HG02840 (cell line): Measurements from ENCODE around the gene MGMT.
"Not testable (repeated sequence)": the region's sequence is repeated elsewhere in the genome, so short reads cannot be mapped to it uniquely, and the experiment has no call there.

ENCODE experiments used
- ATAC-seq: cut with Tn5 transposase; IDR thresholded peaks from one replicate; pipeline ENCODE4 v1.9.1; 2021; ENCODE audit warnings: mild to moderate bottlenecking, moderate library complexity, moderate number of reproducible peaks; ENCODE audit not compliant: unreplicated experiment, low FRiP score

Gene MGMT

GRCh38 chr10:129466703-129467358 lies at the start of gene MGMT:
Gene MGMT (plus strand): TSS chr10:129467241.
- ATAC-seq, result peak; percentile 86

GRCh38 chr10:129417870-129418269 lies 49.2 kb upstream of the MGMT start:
- no peak for ATAC-seq

DNA sequence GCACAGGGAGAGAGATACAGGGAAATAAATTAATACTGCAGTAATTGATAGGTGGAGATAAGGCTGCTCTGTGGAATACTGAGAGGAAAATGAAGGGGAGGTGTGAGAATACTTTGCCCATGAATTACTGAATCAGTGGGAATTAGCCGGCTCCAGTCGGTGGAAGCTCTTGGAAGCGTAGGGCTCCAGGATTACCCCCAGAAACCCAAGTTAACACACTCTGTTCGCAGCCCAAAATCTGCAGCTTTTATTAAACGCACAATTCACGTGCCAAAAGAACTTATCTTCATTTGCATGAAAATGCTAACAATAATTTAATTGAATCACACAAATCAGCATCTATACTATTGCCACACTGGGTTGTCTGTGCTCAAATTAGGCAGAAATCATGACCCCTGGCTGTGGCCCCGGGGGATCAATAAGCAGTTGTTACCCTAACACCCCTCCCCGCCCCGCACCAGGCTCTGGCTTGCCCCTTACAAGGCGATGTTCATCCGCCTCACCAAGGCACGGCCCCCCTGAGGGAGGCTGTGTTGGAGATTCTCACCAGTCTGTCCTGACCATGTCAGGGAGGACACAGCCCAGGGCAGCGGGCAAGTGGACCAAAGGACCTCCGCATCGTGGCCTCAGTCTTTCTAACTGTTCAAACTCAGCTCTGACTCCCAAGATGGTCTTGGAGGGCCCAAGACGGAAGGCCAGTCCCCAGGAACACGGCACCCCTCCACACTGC lies 48.4 kb upstream of the MGMT start:
- ATAC-seq, result no peak

DNA sequence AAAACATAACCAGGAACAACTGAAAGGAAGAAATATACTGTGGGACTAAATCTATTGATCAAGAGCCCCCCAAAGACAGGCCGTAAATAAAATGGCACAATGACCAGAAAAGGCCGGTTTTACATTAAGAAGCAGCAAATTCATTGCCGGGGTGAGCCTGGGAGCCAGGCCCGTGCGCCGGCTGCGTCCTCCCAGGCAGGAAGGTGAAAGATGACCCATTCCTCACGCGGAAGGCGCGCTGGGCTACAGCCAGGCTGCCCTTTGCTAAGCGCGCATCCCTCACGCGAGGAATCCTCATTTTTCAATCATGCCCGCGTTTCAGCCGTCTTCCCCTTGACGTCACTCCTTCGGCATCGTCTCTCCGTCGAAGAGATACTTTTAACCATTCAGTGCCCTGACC lies 47.6 kb upstream of the MGMT start:
- ATAC-seq, result no peak

GRCh38 chr10:129421399-129422010 lies 45.5 kb upstream of the MGMT start:
- ATAC-seq, result no peak

DNA sequence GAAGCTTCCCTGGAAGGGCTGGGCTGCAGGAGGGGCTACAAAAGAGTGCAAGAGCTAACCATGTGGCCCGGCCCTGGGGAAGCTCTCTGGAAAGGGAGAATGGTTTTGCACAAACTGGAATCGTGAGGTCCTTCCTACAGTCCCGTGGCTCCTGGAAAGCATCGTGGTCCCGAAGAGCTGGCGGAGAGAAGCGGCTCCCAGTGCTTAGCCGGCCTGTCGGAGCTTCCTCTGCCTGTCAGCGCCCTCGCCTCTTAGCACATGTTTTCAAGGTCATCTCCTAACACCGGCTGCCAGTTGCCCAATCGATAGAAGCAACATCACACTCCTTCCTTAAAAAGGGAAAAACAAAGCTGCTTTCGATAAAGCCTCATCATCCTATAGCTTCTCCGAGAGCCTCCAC lies 42.1 kb upstream of the MGMT start:
- no peak for ATAC-seq

DNA sequence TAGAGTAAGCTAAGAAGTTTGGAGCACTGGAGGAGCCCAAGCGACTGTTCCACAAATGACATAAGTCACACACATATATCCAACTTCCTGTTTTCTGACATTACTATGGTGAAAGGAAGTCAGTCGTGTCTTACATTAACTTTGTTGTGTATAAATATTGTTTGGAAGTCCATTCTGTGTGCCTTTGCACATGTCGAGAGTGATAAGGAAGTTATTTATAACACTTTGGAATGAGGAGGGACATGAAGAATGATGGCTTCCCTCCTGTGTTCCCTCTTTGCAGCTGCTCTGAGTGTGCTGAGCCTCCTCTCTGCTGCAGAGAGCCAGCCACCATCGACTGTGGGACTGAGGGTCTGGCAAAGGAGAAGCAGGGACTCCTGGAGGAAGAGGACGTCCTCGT lies 40.4 kb upstream of the MGMT start:
- no peak for ATAC-seq

DNA sequence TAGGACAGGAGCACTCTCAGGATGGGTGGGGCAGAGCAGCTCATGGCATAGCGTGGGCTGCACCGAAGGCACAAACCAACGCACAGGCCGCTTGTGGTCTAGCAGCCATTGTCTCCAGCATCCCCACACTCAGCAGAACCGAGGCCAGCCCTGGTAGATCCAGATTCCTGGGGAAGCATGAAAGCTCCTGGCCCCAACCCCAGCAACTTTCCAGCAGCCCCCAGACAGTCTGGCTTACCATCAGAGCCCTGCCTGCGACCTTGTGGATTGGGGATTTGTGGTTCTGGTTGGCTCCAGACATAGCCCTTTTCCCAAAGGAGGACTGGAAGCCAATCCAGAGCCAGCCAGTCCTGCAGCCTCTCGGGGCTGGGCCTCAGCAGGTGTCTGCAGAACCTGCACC lies 33.8 kb upstream of the MGMT start:
- ATAC-seq, result no peak

- ATAC-seq, result not testable (repeated sequence)
Measured at GRCh38 chr10:129435724-129436123, 31.3 kb upstream of the MGMT start.

GRCh38 chr10:129438024-129438423 lies 29.0 kb upstream of the MGMT start:
- no peak for ATAC-seq

DNA sequence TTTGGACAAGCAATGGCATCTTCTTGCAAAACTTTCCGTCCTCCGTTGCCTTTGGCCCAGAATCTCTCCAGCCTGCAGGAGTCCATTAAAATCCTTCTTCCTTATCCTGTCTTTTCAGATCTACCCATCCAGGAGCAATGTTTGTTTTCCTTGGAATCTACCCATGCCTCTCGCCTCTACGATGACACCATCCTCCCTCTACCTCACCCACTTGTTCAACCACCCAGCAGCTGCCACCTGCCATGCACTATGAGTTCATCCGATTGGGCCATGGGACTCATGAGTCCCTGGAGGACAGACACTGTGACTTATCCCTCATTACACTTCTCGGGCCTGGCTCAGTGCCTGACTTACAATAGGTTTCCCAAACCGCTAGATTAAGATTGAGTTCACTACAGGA lies 26.8 kb upstream of the MGMT start:
- no peak for ATAC-seq

DNA sequence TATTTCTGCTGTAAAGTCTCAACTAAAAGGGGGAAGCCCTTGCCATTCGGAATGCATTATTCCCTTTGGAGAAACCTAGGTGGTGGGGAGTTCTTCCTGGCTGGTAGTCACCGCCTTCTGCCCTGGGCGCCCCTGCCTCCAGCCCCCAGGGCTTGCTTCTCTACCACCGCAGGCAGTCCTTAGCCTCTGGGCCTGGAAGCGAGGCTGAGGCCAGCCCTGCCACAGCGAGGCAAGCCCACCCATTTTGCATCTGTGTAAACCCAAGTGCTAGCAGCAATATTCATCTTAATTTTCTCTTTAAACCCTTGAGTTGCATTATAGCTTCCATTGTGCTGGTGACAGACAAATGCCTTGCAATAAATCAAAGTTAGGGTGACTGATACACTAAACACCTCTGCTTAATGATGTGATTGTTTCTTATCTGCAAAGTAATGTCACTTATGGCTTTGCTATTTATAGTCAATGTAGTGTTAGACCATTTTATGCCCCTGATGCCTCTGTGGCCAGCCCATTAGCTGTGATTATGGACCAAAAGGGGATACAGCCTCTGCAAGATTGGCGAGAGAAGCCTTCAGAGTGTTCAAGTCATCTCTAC lies 26.2 kb upstream of the MGMT start:
- no peak for ATAC-seq

- no peak for ATAC-seq
Measured at GRCh38 chr10:129441372-129442009, 25.6 kb upstream of the MGMT start.

- ATAC-seq, result no peak
Measured at GRCh38 chr10:129442866-129443265, 24.2 kb upstream of the MGMT start.

DNA sequence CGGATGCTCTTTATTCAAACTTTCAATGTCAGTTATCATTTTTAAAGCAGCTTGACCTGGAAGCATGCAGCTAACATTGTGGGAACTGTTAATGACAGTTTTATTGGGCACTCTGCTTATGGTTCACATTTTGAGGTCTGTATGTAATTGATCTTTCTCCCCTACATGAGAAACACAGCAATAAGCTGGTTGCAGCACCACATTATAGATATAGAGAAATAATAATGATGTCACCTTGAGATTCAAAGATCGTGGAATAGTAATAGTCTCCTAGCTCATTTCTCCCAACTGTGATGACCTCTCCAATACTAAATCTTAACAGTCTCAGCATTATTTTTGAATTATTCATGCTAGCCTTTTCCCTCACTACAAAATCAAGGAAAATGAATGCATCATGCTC lies 22.7 kb upstream of the MGMT start:
- no peak for ATAC-seq

DNA sequence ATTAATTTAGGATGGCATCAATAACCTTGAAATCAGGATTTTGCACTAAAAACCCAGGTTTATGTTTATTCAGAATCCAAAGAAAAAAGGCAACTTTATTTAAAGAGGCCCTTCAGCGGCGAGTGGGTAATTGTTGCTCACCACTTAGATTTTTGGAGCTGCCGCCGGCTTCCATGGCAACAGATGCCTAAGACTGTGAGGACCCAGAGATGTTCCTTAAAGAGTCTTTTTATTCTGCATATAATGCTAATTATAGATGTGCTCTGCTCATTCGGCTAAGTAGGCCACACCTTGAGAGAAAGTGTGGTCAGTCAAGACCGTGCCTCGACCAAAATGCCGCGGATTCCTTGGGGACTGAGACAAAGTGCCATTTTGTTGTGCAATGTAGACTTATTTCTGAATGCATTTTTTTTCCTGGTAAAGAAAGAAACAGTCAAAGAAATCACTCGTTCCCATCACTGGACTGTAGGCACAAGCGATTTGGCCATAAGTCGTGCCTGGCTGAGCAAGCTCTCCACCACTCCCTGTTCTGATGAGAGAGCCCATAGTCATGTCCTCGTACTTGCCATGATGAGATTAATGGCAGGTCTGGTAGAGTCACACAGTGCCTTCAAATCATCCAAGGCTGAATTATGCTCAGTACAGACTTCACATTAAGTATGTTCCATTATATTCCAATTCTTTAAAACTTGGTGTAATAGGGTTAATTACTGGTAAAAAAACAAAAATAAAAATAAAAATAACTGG lies 21.4 kb upstream of the MGMT start:
- no peak for ATAC-seq

GRCh38 chr10:129446183-129446581 lies 20.9 kb upstream of the MGMT start:
- ATAC-seq, result no peak

- no peak for ATAC-seq
Measured at GRCh38 chr10:129447486-129447885, 19.6 kb upstream of the MGMT start.

- no peak for ATAC-seq
Measured at GRCh38 chr10:129448086-129448485, 19.0 kb upstream of the MGMT start.

GRCh38 chr10:129448539-129448938 lies 18.5 kb upstream of the MGMT start:
- no peak for ATAC-seq
